Tongue (tissue), 2 donors: Measurements from ENCODE around the gene PARK7. TPM values are rescaled to one million over a fixed set of nuclear protein-coding genes. Genes with fewer than 3 reads are reported as not detected.

Source experiments
- DNase-seq: peaks from one replicate; pipeline ENCODE4 v3.0.0-alpha.2; 2015
- total RNA-seq: library from RNA; depleted of rRNA; stranded (reverse); fragments of >200 nt; gene quantifications from one replicate; pipeline ENCODE4 v1.2.3, GENCODE V29; 2014

The PARK7 gene
- total RNA-seq, 1 donor from 2014 or later = 212 TPM

DNA sequence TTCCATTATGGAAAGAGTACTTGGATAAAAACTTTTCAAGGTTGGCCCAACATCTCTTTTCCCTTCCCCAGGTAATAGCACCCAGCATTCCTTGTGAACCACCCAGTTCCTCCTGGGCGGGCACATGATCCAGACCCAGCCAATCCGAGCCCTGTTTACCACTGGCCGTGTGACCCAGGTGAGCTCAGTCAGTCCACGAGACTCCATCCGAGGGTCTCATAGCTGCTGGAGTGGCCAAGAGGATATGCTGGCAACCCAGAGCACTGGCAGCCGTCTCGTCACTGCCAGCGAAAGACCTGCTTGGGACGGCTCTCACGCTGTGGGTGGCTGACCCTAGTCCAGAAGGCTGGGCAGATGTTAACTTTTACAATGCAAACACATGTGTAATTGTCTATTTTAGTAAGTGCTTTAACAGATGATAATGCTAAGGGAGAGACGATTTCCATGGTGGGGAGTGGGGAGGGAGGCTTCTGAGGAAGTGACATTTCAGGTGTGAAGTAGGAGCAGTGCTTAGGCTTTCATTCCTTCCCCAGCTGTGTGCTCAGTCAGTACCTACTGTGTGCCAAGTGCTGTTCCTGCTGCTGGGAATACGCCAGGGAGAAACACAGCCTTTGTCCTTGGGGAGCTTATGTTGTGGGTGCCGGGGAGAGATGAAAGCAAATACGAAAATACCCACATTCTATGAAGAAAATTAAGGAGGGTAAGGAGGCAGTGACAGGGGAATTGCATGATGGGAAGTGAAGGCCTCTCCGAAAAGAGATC, 24.5 kb downstream of the PARK7 start:
- no peak for DNase-seq

DNA sequence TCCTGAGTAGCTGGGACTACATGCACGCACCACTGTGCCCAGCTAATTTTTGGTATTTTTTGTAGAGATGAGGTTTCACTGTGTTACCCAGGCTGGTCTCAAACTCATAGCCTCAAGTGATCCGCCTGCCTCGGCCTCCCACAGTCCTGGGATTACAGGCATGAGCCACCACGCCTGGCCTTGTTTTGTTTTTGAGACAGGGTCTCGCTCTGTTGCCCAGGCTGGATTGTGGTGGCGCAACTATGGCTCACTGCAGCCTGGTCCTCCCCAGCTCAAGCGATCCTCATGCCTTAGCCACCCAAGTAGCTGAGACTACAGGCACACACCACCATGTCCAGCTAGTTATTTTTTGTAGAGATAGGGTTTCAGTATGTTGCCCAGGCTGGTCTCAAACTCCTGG, 26.0 kb downstream of the PARK7 start:
- no peak for DNase-seq

DNA sequence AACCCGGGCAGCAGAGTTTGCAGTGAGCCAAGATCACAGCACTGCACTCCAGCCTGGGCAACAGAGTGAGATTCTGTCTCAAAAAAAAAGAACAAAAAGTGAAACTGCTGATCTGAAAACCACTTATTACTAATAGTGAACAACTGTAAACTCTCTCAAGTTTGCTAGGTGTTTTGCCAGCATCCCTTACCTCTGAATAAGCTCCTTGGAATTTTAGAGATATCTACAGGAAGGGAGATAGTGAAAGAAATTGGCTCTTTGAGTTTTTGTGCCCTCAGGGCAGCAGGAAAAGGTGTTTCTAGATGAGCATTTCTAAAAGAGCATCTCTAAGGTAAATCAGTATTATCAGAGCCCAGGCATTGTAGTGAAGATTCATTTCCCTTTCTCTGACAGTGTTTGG, 27.1 kb downstream of the PARK7 start:
- no peak for DNase-seq

DNA sequence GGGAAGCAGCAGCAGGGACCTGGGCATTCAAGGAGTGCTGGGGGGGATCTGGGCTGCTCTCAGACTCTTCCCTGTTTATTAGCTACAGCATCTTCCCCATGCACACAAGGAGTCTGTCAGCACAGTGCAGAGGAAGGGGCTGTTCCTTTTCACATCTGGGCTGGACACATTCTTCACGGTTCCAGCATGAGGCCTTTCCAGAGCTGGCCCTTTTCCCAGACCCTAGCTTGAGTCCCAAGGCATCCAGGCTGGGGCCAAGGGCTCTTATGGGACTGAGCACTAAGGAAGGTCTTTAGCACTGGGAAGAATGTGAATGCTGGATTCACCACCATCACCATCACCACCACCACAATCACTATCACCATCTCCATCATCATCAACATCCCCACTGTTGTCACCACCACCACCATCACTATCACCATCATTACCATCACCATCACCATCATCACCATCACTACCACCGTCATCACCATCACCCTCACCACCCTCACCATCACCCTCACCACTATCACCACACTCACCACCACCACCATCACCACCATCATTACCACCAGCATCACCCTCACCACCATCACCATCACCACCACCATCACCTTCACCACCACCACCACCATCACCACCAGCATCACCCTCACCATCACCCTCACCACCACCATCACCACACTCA, 28.4 kb downstream of the PARK7 start:
- no peak for DNase-seq

DNA sequence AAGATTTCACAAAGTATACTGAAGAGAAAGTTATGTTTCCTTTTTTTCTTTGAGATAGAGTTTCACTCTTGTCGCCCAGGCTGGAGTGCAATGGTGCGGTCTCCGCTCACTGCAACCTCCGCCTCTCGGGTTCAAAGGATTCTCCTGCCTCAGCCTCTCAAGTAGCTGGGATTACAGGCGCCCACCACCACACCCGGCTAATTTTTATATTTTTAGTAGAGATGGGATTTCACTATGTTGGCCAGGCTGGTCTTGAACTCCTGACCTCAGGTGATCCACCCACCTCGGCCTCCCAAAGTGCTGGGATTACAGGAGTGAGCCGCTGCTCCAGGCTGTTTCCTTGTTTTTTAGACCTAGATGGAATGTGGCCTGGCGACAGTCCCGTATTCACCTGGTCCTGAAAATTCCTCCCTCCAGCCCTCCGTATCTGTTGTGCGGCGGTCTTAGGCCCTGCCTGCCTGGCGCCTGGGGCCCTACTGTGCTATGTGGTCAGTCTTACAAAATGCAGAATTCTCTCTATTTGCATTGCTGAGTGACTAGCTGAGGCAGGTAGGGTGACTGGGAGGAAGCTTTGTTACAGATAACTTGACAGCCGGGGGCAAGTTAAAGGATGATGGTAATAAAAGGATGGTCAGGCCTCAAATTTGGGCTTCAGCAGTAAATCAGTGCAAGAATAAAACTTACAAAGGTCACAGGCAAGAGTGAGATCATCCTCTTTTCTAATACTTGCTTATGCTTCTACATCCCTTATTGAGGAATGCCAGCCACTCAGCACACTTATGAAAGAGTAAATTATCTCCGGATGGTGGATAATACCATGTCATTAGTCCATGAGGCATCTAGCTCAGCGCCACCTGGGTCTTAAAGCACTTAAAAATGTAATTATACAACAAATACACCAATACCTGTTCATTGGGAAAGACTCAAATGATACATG, 30.3 kb downstream of the PARK7 start:
- DNase-seq = no peak

DNA sequence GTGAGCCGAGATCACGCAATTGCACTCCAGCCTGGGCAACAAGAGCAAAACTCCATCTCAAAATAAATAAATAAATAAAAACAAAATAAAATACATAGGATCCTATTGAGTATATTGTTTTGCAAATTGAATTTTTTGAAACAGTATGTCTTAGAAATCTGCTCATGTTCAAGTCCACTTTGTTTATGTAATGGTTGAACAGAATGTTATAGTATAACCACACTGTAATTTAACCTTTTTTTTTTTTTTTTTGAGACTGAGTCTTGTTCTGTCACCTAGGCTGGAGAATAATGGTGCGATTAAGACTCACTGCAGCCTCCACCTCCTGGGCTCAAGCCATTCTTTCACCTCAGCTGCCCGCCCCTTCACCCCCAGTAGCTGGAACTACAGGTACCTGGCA, 31.4 kb downstream of the PARK7 start:
- no peak for DNase-seq

DNA sequence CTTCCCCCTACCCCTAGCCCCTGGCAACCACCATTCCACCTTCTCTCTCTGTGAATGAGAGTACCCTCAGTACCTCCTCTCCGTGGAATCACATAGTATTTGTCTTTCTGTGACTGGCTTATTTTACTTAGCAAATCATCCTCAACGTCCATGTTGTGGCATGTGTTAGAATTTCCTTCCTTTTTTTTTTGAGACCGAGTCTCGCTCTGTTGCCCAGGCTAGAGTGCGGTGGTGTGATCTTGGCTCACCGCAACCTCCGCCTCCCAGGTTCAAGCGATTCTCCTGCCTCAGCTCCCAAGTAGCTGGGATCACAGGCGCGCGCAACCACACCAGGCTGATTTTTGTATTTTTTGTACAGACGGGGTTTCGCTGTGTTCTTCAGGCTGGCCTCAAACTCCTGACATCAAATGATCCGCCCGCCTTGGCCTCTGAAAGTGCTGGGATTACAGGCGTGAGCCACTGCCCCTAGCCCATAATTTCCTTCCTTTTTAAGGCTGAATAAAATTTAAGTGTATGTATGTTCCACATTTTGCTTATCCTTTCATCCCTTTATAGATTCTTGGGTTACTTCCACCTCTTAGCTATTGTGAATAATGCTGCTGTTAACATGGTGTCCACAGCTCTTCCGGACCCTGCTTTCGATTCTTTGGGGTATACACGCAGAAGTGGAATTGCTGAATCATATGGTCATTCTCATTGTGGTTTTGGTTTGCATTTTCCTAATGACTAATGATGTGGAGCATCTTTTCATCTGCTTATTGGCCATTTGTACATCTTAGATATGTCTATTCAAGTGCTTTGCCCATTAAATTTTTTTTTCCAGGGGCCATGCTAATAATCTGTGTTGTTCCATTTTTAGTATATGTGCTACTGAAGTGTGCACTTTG, 32.3 kb downstream of the PARK7 start:
- DNase-seq = no peak

DNA sequence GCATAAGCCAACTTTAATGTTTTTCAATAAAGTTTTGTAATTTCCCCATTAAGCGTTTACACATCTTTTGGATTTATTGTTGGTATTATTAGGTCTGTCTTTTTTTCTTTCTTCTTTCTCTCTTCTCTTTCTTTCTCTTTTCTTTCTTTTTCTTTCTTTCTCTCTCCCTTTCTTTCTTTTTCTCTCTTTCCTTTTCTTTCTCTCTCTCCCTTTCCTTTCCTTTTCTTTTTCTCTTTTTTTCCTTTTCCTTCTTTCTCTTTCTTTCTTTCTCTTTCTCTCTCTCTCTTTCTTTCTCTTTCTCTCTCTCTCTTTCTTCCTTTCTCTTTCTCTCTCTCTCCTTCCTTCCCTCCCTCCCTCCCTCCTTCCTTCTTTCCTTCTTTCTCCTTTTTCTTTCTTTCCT, 33.3 kb downstream of the PARK7 start:
- DNase-seq = no peak

DNA sequence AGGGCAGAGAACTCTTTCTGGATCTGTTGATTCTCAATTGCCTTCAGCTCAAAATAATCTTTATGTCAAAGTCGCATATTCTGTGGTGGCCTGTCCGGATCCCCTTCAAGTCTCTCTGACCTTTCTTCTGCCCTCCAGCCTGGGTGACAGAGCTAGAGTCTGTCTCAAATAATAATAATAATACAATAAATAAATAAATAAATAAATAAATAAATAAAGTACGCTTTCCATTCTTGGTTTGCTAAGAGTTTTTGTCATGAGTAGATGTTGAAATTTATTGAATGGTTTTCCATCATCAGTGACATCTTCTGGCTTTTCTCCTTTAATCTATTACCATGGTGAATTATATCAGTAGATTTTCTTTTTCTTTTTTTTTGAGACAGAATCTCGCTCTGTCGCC, 33.9 kb downstream of the PARK7 start:
- no peak for DNase-seq

DNA sequence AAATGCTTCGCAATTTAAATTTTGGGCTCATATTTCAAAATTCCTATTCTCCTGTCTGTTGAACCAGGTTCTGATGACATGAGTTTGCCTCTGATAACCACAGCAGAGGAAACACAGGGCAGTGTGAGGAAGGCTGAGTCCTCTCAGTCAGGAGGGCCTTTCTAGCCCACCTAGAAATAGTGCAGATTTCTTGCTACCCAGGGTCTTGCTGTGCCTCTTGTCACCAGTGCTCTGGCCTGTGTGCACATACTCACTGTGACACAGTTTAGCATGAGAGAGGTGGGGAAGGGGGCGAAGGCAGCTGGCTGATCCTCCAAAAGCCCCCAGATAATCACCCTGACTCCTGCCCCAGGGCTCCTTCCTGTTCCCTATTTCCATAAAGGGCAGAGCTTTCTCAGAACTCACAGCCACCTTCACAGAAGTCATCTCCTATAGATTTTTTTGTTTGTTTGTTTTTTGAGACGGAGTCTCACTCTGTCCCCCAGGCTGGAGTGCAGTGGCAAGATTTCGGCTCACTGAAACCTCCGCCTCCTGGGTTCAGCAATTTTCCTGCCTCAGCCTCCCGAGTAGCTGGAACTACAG, 40.9 kb downstream of the PARK7 start:
- DNase-seq = no peak

DNA sequence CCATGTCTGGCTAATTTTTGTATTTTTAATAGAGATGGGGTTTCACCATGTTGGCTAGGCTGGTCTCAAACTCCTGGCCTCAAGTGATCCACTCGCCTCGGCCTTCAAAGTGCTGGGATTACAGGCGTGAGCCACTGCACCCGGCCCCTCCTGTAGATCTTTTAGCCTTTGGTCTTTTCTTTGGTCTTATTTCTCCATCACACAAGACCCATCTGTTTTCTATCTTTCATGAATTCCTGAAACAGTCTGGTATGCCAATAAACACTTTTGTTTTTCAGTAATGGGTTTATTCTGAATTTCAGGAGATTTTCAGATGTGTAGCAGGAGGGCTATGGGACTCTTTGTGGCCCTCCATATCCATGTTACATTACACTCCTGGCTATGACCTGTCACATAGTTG, 41.4 kb downstream of the PARK7 start:
- no peak for DNase-seq

DNA sequence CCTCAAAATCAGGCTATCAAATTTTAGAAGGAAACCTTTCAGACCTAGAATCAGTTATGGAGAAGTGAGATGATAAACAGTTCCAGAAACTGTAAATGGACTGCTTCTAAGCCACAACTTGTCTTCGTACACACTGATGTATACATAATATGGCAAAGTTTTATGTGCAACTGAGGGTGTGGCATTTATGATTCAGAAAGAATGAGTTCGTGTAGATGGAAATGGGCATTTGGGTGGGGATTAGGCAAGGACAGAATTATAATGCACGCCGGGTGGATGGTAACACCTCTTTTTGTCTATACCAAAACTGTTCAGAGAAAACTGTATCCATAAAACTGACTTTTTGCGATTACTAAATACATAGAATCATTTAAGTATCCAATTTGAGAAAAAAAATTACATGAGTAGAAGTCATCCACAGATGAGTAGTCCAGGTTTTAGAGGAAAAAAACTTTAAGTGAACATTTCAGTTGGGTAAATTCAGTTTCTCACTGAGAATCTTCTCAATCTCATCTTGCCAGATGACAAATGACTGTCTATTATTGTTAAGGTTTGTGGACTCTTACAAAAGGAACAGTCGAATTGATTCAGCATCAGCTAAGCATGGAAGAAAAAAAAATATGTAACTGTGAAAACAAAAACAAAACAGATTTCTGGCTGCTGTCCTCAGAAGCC, 42.1 kb downstream of the PARK7 start:
- DNase-seq = no peak

DNA sequence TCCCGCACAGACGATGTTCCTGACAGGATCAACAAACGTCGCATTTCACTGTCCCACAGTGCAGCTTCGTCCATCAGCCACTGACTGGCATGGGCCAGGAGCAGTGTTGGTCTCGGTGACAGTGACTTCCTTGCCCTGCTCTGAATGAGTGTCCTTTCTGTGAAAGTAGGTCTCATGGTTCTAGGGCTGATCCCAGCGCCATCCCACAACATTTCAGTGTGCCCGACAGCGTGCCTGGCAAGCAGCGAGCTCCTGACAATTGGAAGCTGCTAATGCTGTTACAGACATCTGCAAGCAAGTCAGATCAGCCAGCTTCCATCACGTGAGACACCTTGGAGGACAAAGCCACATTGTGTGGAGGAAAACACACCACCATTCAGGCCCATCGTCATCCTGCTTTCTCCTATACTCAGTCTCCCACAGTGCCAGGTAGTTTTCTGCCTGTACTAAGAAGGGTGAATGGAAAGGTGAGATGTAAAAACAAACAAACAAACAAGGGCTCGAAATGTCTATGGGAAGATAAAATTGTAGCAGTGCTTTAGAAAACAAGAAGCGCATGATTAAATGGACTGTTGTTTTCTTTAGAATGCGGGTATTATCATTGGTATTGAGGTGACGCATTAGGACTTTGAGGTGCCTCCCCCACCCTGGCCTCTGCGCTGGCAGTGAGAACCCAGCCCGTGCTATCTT, 42.7 kb downstream of the PARK7 start:
- peak; percentile 32 for DNase-seq

DNA sequence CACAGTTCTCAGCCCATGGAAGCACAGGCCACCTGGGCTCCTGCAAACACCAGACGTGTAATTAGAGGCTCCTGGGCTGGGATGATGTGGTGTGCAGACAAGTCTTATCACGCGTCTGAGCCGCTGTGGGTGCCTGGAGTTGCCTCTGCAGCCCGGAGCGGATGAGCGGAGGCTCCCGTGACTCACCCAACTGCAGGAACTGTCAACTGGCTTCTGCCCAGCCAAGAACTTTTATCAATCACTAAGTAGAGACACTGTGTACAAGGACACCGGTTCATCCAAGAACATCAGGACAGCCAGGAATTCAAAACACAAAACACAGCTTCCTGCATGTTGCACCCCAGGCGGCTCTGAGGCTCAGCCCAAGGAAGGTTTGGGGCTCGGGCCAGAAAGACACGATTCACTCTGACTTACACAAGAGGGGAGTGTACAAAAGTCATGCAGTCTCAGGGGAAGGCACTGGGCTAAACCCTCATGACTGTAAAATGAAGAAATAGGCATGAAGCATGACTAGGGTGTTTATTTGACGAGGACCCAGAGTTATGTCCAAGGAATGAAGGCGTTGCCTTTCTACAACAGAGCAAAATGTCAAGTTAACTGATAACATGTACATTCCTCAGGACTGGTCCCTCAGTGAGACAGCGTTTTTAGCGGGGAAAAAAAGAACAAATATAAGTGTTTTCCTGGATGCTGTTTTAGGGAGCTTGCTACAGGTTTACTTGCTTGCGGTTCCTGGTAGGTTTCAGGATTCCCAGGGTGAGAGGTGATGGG, 43.5 kb downstream of the PARK7 start:
- peak; percentile 73 for DNase-seq

DNA sequence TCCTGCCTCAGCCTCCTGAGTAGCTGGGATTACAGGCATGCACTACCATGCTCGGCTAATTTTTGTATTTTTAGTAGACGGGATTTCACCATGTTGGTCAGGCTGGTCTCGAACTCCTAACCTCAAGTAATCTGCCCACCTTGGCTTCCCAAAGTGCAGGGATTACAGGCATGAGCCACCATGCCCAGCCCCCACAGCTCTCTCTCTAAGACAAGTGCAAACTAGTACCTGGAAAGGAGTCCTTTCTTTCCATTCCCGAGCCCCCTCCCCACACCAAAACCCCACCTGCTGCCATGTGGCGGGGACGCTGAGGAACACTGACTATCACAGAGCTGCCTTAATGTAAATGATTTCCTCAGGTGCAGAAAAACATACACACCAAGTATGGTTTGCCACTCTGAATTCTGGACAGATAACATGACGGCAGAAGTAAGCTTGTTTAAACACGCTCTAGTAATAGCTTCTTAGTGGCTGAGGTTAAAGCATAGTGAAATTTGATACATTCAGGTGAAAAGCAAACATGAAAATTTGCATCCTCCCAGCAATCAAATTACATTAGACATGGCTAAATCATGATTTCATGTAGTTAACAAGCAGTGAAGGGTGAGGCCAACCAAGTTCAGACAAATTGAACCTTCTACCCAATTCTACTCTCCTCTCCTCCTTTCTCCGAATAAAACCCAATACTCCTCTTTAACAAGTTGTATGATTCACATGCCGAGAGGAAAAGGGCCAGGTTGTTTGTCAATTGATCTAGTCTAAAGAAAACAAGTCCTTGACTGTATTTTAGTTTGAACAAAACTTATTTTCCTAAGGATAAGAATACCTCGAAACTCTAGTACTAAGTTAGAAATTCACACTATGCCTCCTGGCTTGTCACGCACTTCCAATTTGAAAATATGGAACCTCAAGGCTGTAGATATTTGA, 44.8 kb downstream of the PARK7 start:
- peak; percentile 33 for DNase-seq

DNA sequence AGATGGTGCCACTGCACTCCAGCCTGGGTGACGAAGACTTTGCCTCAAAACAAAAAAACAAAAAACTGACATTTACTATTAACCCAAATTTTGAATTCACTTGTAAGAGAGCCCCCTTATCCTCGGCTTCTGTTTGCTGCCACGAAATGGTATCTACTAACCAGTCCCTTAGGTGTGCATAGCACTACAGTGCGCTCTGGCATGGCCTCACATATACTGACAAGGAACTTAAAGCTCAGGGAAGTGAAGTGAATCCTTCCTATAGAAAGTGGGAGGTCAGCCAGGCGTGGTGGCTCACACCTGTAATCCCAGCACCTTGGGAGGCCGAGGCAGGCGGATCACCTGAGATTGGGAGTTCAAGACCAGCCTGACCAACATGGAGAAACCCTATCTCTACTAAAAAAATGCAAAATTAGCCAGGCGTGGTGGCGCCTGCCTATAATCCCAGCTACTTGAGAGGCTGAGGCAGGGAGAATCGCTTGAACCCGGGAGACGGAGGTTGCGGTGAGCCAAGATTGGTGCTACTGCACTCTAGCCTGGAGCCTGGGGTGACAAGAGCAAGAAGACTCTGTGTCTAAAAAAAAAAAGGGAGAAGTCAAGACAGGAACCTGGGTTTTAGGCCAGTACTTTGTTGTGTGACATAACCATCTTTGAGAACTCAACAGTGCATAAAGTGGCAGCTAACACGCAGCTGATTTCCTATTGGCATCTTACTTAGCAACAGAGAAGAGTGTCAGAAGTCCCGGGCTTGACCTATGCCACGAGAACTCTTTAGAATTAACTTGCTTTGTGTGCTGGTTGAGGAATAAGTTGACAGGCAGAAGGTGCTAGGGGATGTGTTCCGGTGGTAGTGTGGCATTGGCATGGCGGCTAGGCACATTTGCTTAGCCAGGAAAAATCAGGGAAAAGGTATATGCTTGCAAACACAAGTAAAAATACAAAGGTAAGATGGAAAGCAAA, 47.8 kb downstream of the PARK7 start:
- no peak for DNase-seq

DNA sequence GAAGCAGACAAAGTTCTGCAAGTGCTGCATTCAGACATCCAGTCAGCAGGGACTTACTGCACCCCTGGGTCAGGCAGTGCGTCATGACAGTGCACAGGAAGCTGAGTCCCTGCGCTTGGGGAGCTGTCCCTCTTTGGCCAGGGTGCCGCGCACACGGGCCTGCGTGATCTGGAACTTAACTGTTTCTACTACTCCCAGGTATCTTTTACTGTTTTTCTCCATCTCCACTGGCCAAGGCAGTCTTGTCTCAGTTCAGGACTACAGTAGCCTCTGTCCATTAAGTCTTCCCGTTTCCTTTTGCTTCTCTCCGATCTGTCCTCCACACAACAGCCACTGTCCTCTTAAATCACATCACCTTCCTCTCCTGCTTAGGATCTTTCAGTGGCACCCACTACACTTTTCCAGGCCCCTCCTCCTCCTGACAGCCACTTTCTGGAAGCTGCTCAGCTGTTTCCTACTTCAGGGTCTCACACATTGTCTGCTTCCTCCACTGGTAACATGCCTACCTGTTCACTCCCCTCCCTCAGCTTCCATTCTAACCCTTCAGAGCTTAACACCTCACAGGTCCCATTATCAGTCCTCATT, 48.7 kb downstream of the PARK7 start:
- DNase-seq = no peak
